GM12872 (cell line): ENCODE data around the gene FAM168B.

Source experiments
- CTCF ChIP-seq: IDR thresholded peaks from 3 replicates; pipeline ENCODE4 v1.5.1; 2011; ENCODE audit warnings: low read depth, mild to moderate bottlenecking, low read length, moderate library complexity; ENCODE audit not compliant: insufficient read depth

FAM168B gene

DNA sequence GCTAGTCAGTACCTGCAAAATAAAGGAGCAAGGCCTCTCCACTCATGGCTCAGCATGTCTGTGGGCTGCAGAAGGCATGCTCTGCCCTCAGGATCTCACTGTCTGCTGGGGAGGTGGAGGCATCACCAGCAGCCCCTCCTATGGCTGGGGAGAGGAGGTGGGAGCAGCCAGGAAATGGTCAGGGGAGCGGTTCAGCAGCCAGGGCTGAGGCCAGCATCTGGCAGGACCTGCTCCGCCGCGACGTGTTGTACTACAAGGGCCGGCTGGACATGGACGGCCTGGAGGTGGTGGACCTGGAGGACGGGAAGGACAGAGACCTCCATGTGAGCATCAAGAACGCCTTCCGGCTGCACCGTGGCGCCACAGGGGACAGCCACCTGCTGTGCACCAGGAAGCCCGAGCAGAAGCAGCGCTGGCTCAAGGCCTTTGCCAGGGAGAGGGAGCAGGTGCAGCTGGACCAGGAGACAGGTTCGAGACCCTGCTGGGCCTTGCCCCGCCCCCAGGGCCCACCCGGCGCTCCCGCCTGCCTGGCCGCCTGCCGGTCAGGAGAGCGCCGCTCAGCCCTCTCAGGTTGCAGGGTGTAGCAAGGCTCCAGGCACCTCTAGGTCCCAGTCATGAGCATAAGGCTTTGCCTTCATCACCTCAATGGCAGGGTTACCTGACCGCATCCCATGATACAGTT lies 49.0 kb downstream of the FAM168B start:
- no peak for TF ChIP-seq CTCF

DNA sequence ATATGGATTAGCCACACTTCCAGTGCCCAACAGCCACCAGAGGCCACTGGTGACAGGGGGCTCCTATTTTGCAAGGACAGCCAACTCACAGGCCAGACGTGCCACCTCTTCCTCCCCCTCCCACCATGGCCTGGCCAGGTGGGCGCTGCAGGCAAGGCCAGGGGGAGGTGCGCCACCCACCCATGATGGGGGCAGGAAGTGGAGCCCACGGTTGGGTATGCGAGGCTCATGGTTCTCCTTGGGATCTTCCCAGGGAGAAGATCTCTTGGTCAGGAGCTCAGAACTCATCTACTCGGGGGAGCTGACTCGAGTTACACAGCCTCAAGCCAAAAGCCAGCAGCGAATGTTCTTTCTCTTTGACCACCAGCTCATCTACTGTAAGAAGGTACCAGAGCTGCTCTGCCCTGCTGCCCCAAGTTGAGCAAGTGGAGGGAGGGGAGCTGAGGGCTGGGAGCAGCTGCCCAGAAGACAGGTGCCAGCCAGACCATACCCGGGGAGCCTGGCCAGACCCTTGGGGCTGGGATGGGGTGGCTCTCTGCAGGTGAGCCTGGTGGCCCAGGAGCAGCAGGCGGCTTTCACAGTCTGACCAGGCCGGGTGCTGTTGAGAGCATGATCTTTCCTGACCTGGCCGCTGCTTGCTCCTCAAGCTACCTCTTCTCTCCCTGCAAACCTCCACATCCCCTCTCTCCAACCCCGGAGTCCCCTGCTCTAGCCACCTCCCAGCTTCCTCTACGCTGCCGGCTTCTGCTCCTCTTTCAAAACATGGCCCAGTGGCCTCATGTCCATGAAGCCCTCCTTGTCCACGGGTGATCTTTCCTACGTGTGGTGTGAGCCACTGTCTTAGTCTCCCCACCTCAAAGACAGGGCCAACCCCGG lies 49.8 kb downstream of the FAM168B start:
- no peak for TF ChIP-seq CTCF

DNA sequence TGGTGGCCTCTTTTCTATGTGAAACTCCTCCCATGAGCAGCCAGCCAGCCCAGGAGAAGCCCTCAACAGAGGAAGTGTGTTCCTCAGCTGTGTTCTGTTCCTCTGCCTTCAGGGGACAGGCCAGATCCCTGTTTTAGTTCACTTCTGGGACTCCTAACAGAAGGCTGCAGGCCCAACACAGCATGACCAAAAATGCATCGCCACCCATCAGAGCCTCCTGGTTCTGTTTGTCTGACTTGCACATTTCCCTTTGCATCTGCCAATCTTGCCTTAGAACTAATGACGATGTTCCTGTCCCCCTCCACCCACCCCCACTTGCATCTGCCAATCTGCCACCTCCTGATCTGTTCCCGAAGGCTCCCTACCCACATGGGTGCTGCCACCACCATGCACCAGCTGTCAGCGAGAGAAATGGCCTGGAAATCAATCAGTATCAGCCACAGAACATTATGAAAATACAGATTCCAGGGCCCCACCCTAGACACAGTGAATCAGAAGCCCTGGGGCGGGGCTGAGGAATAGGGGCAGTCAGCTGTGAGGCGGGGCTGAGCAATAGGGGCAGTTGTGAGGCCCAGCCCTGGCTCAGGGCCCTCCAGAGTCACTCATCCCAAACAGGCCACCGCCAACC lies 51.0 kb downstream of the FAM168B start:
- no peak for TF ChIP-seq CTCF

DNA sequence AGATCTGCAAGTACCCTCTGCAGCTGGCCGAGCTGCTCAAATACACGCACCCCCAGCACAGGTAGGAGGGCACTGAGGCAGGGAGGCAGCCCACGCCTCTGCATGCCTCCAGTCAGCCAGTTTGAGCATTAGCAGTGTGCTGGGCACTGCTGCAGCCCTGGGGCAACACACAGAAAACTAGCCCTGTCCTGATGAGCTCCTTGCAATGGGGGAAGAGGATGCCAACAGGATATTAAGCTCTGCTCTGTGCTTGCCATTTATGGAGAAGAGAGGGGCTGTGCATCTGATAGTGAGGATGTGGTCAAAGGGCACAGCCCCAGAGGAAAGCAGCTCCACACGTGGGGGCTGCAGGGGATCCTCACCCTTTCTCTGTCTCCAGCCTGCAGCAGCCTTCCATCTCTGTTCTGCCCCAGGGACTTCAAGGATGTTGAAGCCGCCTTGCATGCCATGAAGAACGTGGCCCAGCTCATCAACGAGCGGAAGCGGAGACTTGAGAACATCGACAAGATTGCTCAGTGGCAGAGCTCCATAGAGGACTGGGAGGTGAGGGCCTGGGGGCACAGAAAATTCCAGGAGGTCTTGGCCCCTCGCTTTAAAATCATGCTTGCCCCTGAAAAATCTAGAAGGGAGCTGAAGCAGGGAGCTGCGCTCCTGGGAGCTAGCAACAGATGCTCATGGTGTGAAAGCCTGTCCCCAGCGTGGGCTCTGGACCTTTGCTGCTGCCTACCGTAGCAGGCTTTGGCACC lies 51.7 kb downstream of the FAM168B start:
- TF ChIP-seq CTCF, result no peak

- TF ChIP-seq CTCF, result no peak
Measured at GRCh38 chr2:131040661-131041401, 52.4 kb downstream of the FAM168B start.

DNA sequence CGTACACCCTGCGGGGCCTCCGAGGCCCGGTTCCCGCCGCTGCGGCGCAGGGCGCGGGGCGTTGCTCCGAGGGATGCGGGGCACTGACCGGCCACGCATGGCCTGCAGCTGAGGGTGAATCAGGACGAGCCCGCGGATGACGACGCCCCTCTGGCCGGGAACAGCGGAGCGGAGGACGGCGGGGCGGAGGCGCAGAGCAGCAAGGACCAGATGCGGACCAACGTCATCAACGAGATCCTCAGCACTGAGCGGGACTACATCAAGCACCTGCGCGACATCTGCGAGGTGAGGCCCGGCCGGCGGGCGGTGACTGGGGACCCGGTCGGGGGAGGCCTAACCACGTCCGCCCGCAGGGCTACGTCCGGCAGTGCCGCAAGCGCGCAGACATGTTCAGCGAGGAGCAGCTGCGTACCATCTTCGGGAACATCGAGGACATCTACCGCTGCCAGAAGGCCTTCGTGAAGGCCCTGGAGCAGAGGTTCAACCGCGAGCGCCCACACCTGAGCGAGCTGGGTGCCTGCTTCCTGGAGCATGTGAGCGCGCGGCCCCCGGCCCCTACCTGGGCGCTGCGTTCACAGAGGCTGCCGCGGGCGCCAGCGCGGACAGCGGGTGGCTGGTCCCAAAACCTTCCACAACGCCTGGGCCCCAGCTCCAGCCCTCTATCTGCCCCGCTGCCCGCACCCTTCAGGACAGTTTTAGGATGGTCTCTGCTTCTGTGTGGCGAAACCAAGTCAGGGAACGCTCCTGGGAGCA lies 53.2 kb downstream of the FAM168B start:
- TF ChIP-seq CTCF, result no peak
